ENCODE results near the gene SLC35G2.

DNA sequence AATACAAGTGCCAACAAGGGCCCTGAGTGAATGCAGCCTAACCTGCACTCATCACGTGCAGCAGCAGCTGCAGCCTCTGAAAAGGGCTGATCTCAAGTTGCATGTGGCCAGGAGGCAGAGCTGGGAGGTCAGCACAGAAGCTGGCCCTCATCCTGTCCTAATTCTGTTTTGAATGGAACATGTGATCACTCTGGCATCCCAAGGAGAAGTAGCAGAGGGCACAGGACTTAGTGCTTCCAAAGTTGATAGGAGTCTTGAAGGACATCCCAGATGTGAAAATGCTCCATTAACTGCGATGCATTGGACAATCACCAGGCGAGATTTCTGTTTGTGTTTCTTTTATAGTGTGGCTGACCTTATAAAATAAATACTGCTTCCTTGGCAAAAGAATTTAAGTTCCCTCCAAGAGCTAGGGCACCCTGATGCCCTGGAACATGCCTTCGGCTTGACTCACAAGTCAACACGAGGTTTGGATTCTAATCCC, 35.2 kb upstream of the SLC35G2 start:
- TF ChIP-seq, protein P1, sequence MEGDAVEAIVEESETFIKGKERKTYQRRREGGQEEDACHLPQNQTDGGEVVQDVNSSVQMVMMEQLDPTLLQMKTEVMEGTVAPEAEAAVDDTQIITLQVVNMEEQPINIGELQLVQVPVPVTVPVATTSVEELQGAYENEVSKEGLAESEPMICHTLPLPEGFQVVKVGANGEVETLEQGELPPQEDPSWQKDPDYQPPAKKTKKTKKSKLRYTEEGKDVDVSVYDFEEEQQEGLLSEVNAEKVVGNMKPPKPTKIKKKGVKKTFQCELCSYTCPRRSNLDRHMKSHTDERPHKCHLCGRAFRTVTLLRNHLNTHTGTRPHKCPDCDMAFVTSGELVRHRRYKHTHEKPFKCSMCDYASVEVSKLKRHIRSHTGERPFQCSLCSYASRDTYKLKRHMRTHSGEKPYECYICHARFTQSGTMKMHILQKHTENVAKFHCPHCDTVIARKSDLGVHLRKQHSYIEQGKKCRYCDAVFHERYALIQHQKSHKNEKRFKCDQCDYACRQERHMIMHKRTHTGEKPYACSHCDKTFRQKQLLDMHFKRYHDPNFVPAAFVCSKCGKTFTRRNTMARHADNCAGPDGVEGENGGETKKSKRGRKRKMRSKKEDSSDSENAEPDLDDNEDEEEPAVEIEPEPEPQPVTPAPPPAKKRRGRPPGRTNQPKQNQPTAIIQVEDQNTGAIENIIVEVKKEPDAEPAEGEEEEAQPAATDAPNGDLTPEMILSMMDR (IDR thresholded peaks at IDR 0.05): no peak
- no peak for TF ChIP-seq POLR2A (IDR thresholded peaks at IDR 0.05)

Data from Peyer's patch (tissue), 4 donors.